GM23248 (cell line): ENCODE data around the gene RC3H2. TPM values are rescaled to one million over a fixed set of nuclear protein-coding genes. Genes with fewer than 3 reads are reported as not detected.

Experiments
- DNase-seq: peaks from one replicate; pipeline ENCODE4 v3.0.0-alpha.2; 2015
- H2AFZ ChIP-seq: fragments of 200-600 bp; sonication (generic); 2 replicates; pipeline ENCODE4 v1.6.1; 2016; ENCODE audit warnings: antibody characterized with exemption
- H3F3A ChIP-seq: fragments of 200-600 bp; sonication (generic); 2 replicates; pipeline ENCODE4 v1.6.1; 2016; ENCODE audit warnings: mild to moderate bottlenecking, antibody characterized with exemption, mixed run types; ENCODE audit not compliant: insufficient read depth
- H3K27ac ChIP-seq: fragments of 200-600 bp; sonication (generic); 2 replicates; pipeline ENCODE4 v1.5.1; 2016; ENCODE audit warnings: mild to moderate bottlenecking
- H3K27me3 ChIP-seq: fragments of 200-600 bp; sonication (generic); replicated peaks from 2 replicates; pipeline ENCODE4 v1.6.1; 2016; ENCODE audit warnings: mild to moderate bottlenecking; ENCODE audit not compliant: insufficient read depth
- H3K36me3 ChIP-seq: fragments of 200-600 bp; sonication (generic); 2 replicates; pipeline ENCODE4 v1.6.1; 2016; ENCODE audit warnings: low read depth, mild to moderate bottlenecking
- H3K4me1 ChIP-seq: fragments of 200-600 bp; sonication (generic); 2 replicates; pipeline ENCODE4 v1.6.1; 2016; ENCODE audit warnings: mild to moderate bottlenecking; ENCODE audit not compliant: insufficient read depth
- H3K4me2 ChIP-seq: fragments of 200-600 bp; sonication (generic); one replicate; pipeline ENCODE4 v1.6.1; 2016; ENCODE audit warnings: mild to moderate bottlenecking; ENCODE audit not compliant: unreplicated experiment
- H3K4me3 ChIP-seq: fragments of 200-600 bp; sonication (generic); 2 replicates; pipeline ENCODE4 v1.5.1; 2016; ENCODE audit warnings: mild to moderate bottlenecking
- H3K79me2 ChIP-seq: fragments of 200-600 bp; sonication (generic); 2 replicates; pipeline ENCODE4 v1.6.1; 2016; ENCODE audit warnings: mild to moderate bottlenecking; ENCODE audit not compliant: insufficient read depth
- H3K9ac ChIP-seq: fragments of 200-600 bp; sonication (generic); 2 replicates; pipeline ENCODE4 v1.6.1; 2016; ENCODE audit warnings: mild to moderate bottlenecking
- H3K9me2 ChIP-seq: fragments of 200-600 bp; sonication (generic); 2 replicates; pipeline ENCODE4 v1.6.1; 2016; ENCODE audit warnings: mixed run types, mild to moderate bottlenecking, moderate library complexity; ENCODE audit not compliant: insufficient read depth
- H3K9me3 ChIP-seq: fragments of 200-600 bp; sonication (generic); one replicate; pipeline ENCODE4 v1.6.1; 2017; ENCODE audit warnings: low read depth
- H4K20me1 ChIP-seq: fragments of 200-600 bp; sonication (generic); 2 replicates; pipeline ENCODE4 v1.6.0; 2016; ENCODE audit not compliant: insufficient read depth
- EZH2 ChIP-seq: fragments of 200-600 bp; sonication (generic); IDR thresholded peaks from 2 replicates; pipeline ENCODE4 v1.6.1; 2018; ENCODE audit warnings: antibody characterized with exemption, mild to moderate bottlenecking; ENCODE audit not compliant: insufficient read depth, poor library complexity, severe bottlenecking
- EZH2phosphoT487 ChIP-seq: fragments of 200-600 bp; sonication (generic); IDR thresholded peaks from 2 replicates; pipeline ENCODE4 v1.6.1; 2018; ENCODE audit warnings: antibody characterized with exemption, moderate library complexity, mild to moderate bottlenecking, low read depth; ENCODE audit not compliant: insufficient read depth
- WGBS, 2 experiments: methylation state at CpG; one replicate each; pipeline ENCODE4 v1.1.6; 2015 to 2017; ENCODE audit warnings: low lambda C conversion rate in 2 of 2, low coverage in 1 of 2; ENCODE audit errors: missing lambda C conversion rate in 2 of 2; 5-methylcytosine and 5-hydroxymethylcytosine counted together
- in situ Hi-C: fragments of 300-500 bp; cut with MboI; formaldehyde crosslinking; loops from 2 replicates; pipeline ENCODE4 v1.15.0; 2020
- polyA plus RNA-seq: library from polyadenylated mRNA; unstranded; fragments of >200 nt; fragmentation: Nextera tagmentation; extraction: Ambion mirVana; gene quantifications from 2 replicates; pipeline ENCODE4 v1.2.1, GENCODE V29; 2016
- total RNA-seq: library from RNA; depleted of rRNA; stranded (reverse); fragments of >200 nt; shearing (Covaris generic); gene quantifications from 2 replicates; pipeline ENCODE4 v1.2.3, GENCODE V29; 2014

Gene RC3H2
- total and polyA plus RNA-seq, 2 experiments from 2014 or later, result 22.1 to 26.8 TPM

DNA sequence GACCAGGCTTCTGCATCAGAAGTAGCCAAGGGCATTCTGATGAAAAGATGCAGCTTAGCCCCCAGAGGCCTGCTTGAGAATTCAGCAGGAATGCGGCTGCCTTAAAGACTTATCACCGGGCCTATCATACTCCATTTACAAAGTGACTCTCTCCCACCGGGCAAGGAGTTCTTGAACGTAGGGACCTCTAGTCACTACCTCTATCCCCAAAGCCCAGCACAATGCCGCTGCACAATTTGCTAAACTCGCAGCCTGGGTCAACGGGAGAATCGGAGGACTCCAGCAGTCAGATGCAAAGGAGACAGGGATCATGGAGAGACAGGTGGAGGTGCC lies 77.4 kb downstream of the RC3H2 start:
- Histone ChIP-seq H3K27me3 (no peaks in the 10 kb centered on the region), H4K20me1 (no peaks in the 10 kb centered on the region), H3K27ac (peak overlapping the region; percentile 94), H3K36me3 (peaks cover 8% of the 10 kb centered on the region; the same call in 1 of the 2 replicates), H3K4me1 (peaks cover 10% of the 10 kb centered on the region), H3K79me2 (peaks cover 47% of the 10 kb centered on the region), H3K9me2 (no peaks in the 10 kb centered on the region), H3F3A (peaks cover 13% of the 10 kb centered on the region; the same call in 1 of the 2 replicates), H3K9ac (peak overlapping the region; percentile 96), H3K4me3 (peak overlapping the region; percentile 100), H3K4me2 (peak overlapping the region; percentile 93), H2AFZ (peak overlapping the region; percentile 100), H3K9me3 (no peaks in the 10 kb centered on the region)
- in situ Hi-C loops, result loop anchor here (10.0 kb wide), 1 partner anchor 703 kb away; no protein-coding TSS in a partner anchor
- TF ChIP-seq EZH2, result no peak
- TF ChIP-seq EZH2phosphoT487, result no peak
- peak; percentile 74 for DNase-seq
- WGBS, 2 experiments, result 1% methylated on average over 8 of the region's 8 CpGs

DNA sequence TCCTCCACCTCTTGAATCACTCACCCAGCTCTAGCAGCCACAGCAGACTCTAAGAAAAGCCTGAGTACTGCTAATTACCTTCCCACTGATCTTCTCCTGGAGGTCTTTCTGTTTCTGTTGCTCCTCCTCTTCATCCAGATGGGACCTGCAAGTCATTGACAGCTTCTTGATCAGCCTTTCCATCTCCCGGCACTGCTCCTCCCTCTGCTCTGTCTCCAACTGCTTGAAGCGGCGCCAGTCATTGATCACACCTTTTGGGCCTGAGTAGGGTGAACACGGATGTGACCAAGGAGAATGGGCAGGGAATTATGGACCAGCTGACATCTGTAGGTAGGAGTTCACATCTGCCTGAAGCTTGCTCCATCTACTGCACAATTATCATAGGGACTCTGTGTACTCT lies 82.2 kb downstream of the RC3H2 start:
- Histone ChIP-seq H3K9me2 (no peaks in the 10 kb centered on the region), H3K4me1 (peaks cover 16% of the 10 kb centered on the region), H3F3A (peaks cover 12% of the 10 kb centered on the region; the same call in 1 of the 2 replicates), H3K4me3 (no peak overlapping the region), H4K20me1 (no peaks in the 10 kb centered on the region), H3K27me3 (no peaks in the 10 kb centered on the region), H3K36me3 (peaks cover 14% of the 10 kb centered on the region; the same call in 1 of the 2 replicates), H3K27ac (no peak overlapping the region), H3K4me2 (no peak overlapping the region), H2AFZ (no peak overlapping the region), H3K9ac (no peak overlapping the region), H3K79me2 (peaks cover 49% of the 10 kb centered on the region), H3K9me3 (no peaks in the 10 kb centered on the region)
- TF ChIP-seq EZH2 (no peak), EZH2phosphoT487 (no peak)
- 84 to 89% methylated on average over 4 of the region's 4 CpGs for WGBS, 2 experiments
- DNase-seq, result no peak
- in situ Hi-C loops, result loop anchor here (10.0 to 25.0 kb wide), 2 partner anchors 461 to 698 kb away; partner anchors contain the start of gene PTGS1

DNA sequence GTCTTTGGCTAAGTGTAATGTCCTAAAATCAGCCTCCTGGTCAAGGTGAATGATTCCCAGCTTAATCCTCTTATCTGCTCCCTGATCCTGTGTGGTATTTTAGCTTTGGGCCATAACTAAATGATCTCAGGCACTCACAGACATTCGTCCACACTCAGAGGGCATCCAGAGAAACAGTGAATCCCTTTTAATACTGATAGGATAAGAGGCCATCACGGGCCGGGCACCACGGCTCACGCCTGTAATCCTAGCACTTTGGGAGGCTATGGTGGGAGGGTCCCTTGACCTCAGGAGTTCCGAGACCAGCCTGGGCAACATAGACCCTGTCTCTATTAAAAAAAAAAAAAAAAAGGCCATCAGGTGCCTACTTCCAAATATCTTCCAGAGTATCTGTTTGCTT lies 83.1 kb downstream of the RC3H2 start:
- Histone ChIP-seq H3K79me2 (peaks cover 44% of the 10 kb centered on the region), H4K20me1 (no peaks in the 10 kb centered on the region), H3F3A (peaks cover 3% of the 10 kb centered on the region; the same call in 1 of the 2 replicates), H3K27ac (no peak overlapping the region), H3K36me3 (peaks cover 14% of the 10 kb centered on the region; the same call in 1 of the 2 replicates), H3K4me2 (no peak overlapping the region), H3K4me1 (peaks cover 13% of the 10 kb centered on the region), H3K9ac (no peak overlapping the region), H3K4me3 (no peak overlapping the region), H2AFZ (no peak overlapping the region), H3K9me3 (no peaks in the 10 kb centered on the region), H3K27me3 (no peaks in the 10 kb centered on the region), H3K9me2 (no peaks in the 10 kb centered on the region)
- no peak for DNase-seq
- in situ Hi-C loops, result loop anchor here (10.0 to 25.0 kb wide), 2 partner anchors 460 to 697 kb away; partner anchors contain the start of gene PTGS1
- 92 to 94% methylated on average over 6 of the region's 6 CpGs for WGBS, 2 experiments
- no peak for TF ChIP-seq EZH2
- no peak for TF ChIP-seq EZH2phosphoT487

DNA sequence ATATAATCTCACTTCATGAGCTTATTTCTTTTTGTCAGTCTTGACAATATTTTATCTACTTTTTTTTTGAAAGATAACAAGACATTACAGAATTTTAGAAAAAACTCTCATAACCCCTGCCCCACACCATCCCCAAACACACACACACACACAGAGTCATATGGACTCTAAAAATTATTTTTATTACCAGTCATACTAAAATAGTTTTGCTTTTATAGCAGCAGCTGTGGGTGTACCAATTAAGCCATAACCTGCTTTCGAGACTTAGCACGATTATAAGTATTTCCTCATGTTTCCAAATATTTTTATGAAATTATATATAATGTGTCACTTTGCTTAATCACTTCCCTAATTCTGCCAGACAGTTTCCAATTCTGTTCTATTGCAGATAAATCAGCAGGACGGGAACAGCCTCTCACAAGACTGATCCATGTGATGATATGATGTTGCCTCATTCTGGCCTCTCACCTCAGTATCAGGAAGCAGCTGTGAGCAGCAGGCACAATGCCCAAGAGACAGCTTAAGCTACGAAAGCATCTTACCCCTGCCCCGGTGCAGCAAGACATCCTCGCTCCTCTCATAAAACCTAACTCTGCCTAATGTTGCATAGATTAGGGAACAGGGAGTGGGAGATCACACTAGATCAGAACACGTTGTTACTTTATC lies 83.7 kb downstream of the RC3H2 start:
- H3K4me3 ChIP-seq, result no peak overlapping the region
- H3K9ac ChIP-seq, result no peak overlapping the region
- no peak for TF ChIP-seq EZH2phosphoT487
- peaks cover 14% of the 10 kb centered on the region; the same call in 1 of the 2 replicates for H3K36me3 ChIP-seq
- no peak overlapping the region for H3K4me2 ChIP-seq
- no peak overlapping the region for H2AFZ ChIP-seq
- no peaks in the 10 kb centered on the region for H3F3A ChIP-seq
- peaks cover 38% of the 10 kb centered on the region for H3K79me2 ChIP-seq
- in situ Hi-C loops, result loop anchor here (10.0 to 25.0 kb wide), 2 partner anchors 459 to 697 kb away; partner anchors contain the start of gene PTGS1
- peaks cover 7% of the 10 kb centered on the region; the same call in 1 of the 2 replicates for H3K4me1 ChIP-seq
- no peaks in the 10 kb centered on the region for H3K27me3 ChIP-seq
- no peak overlapping the region for H3K27ac ChIP-seq
- H3K9me2 ChIP-seq, result no peaks in the 10 kb centered on the region
- WGBS, 2 experiments, result 41 to 55% methylated on average over 7 of the region's 7 CpGs
- no peaks in the 10 kb centered on the region for H4K20me1 ChIP-seq
- no peaks in the 10 kb centered on the region for H3K9me3 ChIP-seq
- DNase-seq, result no peak
